Stimulated activated CD4-positive, alpha-beta T cell treated with anti-CD3 and anti-CD28 coated beads, TNF-alpha, amount 100 ng/mL, for 24 hours (primary cell): ENCODE results near the gene TMF1.

ENCODE experiments used
- DNase-seq, 3 experiments: peaks; one replicate each; pipeline ENCODE4 v3.0.0-alpha.2; 2020; ENCODE audit warnings: low read depth in 3 of 3

Gene TMF1

GRCh38 chr3:69014022-69014580, 38.0 kb downstream of the TMF1 start:
- no peak for DNase-seq

- DNase-seq: peak; percentile 53 to 83 (median 65)
These were observed 38.7 kb downstream of the TMF1 start, which contains the start of gene EOGT for GRCh38 chr3:69013253-69014021. EOGT (minus strand) TSS chr3:69013684; CDS start chr3:69009846, 3,838 bp downstream.

GRCh38 chr3:69012800-69013252, 39.3 kb downstream of the TMF1 start:
- peak in 1 of 3 experiments; percentile 14 for DNase-seq

- no peak for DNase-seq
These were observed 39.9 kb downstream of the TMF1 start for GRCh38 chr3:69012100-69012799.

- DNase-seq: no peak
These were observed 40.9 kb downstream of the TMF1 start for GRCh38 chr3:69011096-69011730.

- DNase-seq: no peak
These were observed 42.3 kb downstream of the TMF1 start for GRCh38 chr3:69009559-69010410.

GRCh38 chr3:69008980-69009379, 43.2 kb downstream of the TMF1 start:
- DNase-seq: no peak

GRCh38 chr3:69005791-69006482, 46.2 kb downstream of the TMF1 start:
- no peak for DNase-seq

GRCh38 chr3:69005071-69005790, 46.9 kb downstream of the TMF1 start:
- no peak for DNase-seq

GRCh38 chr3:69004138-69004537, 48.0 kb downstream of the TMF1 start:
- no peak for DNase-seq

- no peak for DNase-seq
These were observed 52.5 kb downstream of the TMF1 start for GRCh38 chr3:68999605-69000004.

GRCh38 chr3:68999158-68999557, 53.0 kb downstream of the TMF1 start:
- DNase-seq: no peak

GRCh38 chr3:68997887-68998286, 54.2 kb downstream of the TMF1 start:
- no peak for DNase-seq

- no peak for DNase-seq
These were observed 55.7 kb downstream of the TMF1 start for GRCh38 chr3:68996356-68996995.

GRCh38 chr3:68988740-68989139, 63.4 kb downstream of the TMF1 start:
- DNase-seq: no peak

GRCh38 chr3:68987322-68987721, 64.8 kb downstream of the TMF1 start:
- DNase-seq: no peak

GRCh38 chr3:68986496-68987208, 65.5 kb downstream of the TMF1 start:
- DNase-seq: no peak

- DNase-seq: no peak
These were observed 66.9 kb downstream of the TMF1 start for GRCh38 chr3:68985146-68985790.
